GM12875 (cell line): ENCODE data around the gene L1TD1.

Experiments used
- H3K4me3 ChIP-seq: one replicate; pipeline ENCODE4 v1.5.1; 2011; ENCODE audit warnings: low read depth, low read length, control low read depth
- CTCF ChIP-seq: IDR thresholded peaks from 2 replicates; pipeline ENCODE4 v1.5.1; 2011; ENCODE audit warnings: low read depth, mild to moderate bottlenecking, control low read depth, inconsistent platforms, low read length, moderate library complexity, borderline replicate concordance; ENCODE audit not compliant: insufficient read depth

The L1TD1 gene

DNA sequence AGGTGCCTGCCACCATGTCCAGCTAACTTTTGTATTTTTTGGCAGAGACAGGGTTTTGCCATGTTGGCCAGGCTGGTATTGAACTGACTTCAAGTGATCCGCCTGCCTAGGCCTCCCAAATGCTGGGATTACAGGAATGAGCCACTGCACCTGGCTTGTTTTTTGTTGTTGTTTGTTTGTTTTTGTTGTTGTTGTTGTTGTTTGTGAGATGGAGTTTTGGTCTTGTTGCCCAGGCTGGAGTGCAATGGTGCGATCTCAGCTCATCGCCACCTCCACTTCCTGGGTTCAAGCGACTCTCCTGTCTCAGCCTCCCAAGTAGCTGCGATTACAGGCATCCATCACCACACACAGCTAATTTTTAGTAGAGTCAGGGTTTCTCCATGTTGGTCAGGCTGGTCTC is 7.1 kb upstream of the L1TD1 start:
- H3K4me3 ChIP-seq = no peak overlapping the region
- TF ChIP-seq CTCF = no peak

GRCh38 chr1:62188111-62188510 is 6.5 kb upstream of the L1TD1 start:
- H3K4me3 ChIP-seq = no peak overlapping the region
- TF ChIP-seq CTCF = no peak

GRCh38 chr1:62196086-62196690 is 1.5 kb downstream of the L1TD1 start:
- TF ChIP-seq CTCF = no peak
- H3K4me3 ChIP-seq = no peak overlapping the region

DNA sequence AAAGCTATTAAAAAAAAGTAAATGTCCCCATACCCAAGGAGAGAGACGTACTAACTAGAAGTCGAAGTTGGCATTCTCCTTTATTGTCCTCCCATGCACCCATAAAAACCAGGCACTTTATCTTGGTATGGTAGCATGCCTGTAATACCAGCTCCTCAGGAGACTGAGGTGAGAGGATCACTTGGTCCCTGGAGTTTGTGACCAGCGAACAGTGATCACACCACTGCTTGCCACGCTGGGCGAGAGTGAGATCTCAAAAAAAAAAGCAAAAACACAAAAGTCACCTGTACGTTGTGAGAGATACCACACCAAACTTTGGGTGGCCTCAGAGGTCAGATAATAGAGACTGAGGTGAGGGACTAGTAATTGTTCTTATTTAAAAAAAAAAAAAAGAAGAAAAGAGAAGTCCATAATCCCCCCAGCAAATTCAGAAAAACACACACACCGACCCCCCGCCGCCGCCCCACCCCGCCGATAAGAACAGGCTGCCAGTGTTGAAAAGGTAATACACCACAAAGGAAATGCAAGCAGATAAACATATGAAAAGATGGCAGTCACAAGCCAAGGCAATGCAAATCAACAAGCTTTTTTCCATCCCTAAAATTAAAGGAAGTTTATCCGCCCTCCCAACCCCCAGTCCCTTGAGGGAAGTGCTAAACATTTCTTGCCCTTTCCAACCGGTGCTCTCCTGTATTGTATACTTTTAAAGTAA is 3.6 kb downstream of the L1TD1 start:
- TF ChIP-seq CTCF = no peak
- no peak overlapping the region for H3K4me3 ChIP-seq

DNA sequence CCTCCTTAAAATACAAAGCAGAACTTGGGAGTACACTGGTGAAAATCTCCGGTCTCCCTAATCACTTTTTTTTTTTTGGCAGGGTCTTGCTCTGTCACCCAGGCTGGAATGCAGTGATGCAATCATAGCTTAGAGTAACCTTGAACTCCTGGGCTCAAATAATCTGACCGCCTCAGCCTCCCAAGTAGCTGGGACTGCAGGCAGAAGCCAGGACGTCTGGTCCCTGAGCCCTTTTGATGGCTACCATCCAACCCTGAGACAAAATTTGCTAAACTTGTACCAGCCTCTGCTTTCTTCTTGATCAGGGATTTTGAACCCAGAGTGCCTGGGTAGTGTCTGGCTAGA is 4.1 kb downstream of the L1TD1 start:
- TF ChIP-seq CTCF = no peak
- H3K4me3 ChIP-seq = no peak overlapping the region

DNA sequence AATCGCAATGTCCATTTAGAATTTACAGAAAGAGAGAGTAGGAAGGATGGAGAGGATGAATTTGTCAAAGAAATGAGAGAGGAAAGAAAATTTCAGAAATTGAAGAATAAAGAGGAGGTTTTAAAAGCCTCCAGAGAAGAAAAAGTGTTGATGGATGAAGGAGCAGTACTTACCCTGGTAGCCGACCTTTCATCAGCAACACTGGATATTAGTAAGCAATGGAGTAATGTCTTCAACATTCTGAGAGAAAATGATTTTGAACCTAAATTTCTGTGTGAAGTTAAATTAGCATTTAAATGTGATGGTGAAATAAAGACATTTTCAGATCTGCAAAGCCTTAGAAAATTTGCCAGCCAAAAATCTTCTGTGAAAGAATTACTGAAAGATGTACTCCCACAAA is 12.5 kb downstream of the L1TD1 start:
- TF ChIP-seq CTCF = no peak
- no peak overlapping the region for H3K4me3 ChIP-seq

DNA sequence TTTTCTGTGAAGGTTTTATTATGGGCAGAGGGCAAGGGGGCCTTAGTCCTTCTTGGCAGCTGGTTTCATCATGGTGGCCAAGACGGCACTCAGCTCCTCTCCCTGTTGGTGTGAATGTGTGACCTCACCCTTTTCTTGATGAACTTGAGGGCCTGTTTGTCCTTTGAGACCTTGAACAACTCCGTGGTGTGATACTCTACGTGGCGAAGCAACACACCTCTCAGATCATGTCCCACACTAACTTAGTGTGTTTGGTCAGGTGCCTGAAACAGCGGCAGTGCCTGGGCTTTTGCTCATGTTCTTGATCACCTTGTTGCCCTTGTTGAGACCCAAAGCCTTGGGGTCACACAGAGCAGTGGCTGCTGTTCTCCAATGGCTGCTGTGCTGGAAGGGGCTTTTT is 13.4 kb downstream of the L1TD1 start:
- H3K4me3 ChIP-seq = no peak overlapping the region
- no peak for TF ChIP-seq CTCF
